GM12878 (cell line): ENCODE results near the gene SEPHS1. TPM values are rescaled to one million over a fixed set of nuclear protein-coding genes. Genes with fewer than 3 reads are reported as not detected.
"Not testable (repeated sequence)": the region's sequence is repeated elsewhere in the genome, so short reads cannot be mapped to it uniquely, and the experiment has no call there.

Experiments
- ATAC-seq: fragments of 200-7000 bp; cut with Tn5 transposase; 3 replicates; pipeline ENCODE4 v1.9.1; 2020; ENCODE audit warnings: mild to moderate bottlenecking, moderate library complexity
- BruUV-seq: library from RNA; stranded (reverse); fragments of 400-500 nt; replicated peaks from 2 replicates; lab custom pipeline; 2021; lab: Mats Ljungman, UMichigan
- CTCF ChIA-PET: fragments of 300-600 bp; sonication (Branson Sonifier 250); formaldehyde crosslinking; extraction: SDS; loops from one replicate; lab custom pipeline; 2021; ENCODE audit warnings: inconsistent platforms; lab: Yijun Ruan, JAX
- POLR2A ChIA-PET: fragments of 350-600 bp; formaldehyde crosslinking; extraction: SDS; loops from one replicate; lab custom pipeline; 2021; ENCODE audit warnings: inconsistent platforms; lab: Charles Lee
- RAD21 ChIA-PET: fragments of 300-600 bp; sonication (Branson Sonifier 250); formaldehyde crosslinking; loops from one replicate; lab custom pipeline; 2023; ENCODE audit warnings: antibody characterized with exemption; ENCODE audit not compliant: unreplicated experiment; lab: Charles Lee
- SMC1A ChIA-PET: fragments of 300-600 bp; sonication (Branson Sonifier 250); formaldehyde crosslinking; loops from one replicate; lab custom pipeline; 2023; ENCODE audit not compliant: unreplicated experiment, uncharacterized antibody; lab: Charles Lee
- DNase-seq: peaks from one replicate; pipeline ENCODE4 v3.0.0-alpha.2; 2011; ENCODE audit warnings: low read depth, low spot score
- FAIRE-seq: peaks from 3 replicates; lab custom pipeline; 2011; peaks lifted over from hg19 to GRCh38; lab: Jason Lieb, UNC
- H2AFZ ChIP-seq: 2 replicates; pipeline ENCODE4 v1.6.0; 2011; ENCODE audit warnings: low read depth, low read length, control low read depth; ENCODE audit not compliant: control insufficient read depth
- H3K27ac ChIP-seq: 2 replicates; pipeline ENCODE4 v1.5.1; 2011; ENCODE audit warnings: control low read depth; ENCODE audit not compliant: control insufficient read depth, insufficient read depth
- H3K27me3 ChIP-seq, 2 experiments: replicated peaks in 1 of 2; 2 replicates each; pipeline versions ENCODE4 v1.6.0 to v1.6.1; 2011; ENCODE audit warnings: low read length in 1 of 2; ENCODE audit not compliant: control insufficient read depth in 2 of 2, insufficient read depth in 2 of 2
- H3K36me3 ChIP-seq, 2 experiments: 2 replicates each; pipeline ENCODE4 v1.5.1; 2011; ENCODE audit warnings: low read length in 1 of 2; ENCODE audit not compliant: control insufficient read depth in 2 of 2, insufficient read depth in 2 of 2
- H3K4me1 ChIP-seq: 2 replicates; pipeline ENCODE4 v1.6.1; 2011; ENCODE audit warnings: mild to moderate bottlenecking, low read length, moderate library complexity, mixed read lengths; ENCODE audit not compliant: control insufficient read depth, insufficient read depth
- H3K4me2 ChIP-seq: 2 replicates; pipeline ENCODE4 v1.6.0; 2011; ENCODE audit warnings: control low read depth; ENCODE audit not compliant: control insufficient read depth, insufficient read depth
- H3K4me3 ChIP-seq: fragments of 200-600 bp; sonication (generic); 2 replicates; pipeline ENCODE4 v1.5.1; 2016
- H3K79me2 ChIP-seq: 2 replicates; pipeline ENCODE4 v1.6.0; 2011; ENCODE audit warnings: low read length; ENCODE audit not compliant: control insufficient read depth, insufficient read depth
- H3K9ac ChIP-seq: 2 replicates; pipeline ENCODE4 v1.8.0; 2011; ENCODE audit warnings: low read length, control low read depth, mixed read lengths; ENCODE audit not compliant: control insufficient read depth, insufficient read depth
- H3K9me3 ChIP-seq: replicated peaks from 3 replicates; pipeline ENCODE4 v1.5.1; 2011; ENCODE audit warnings: mild to moderate bottlenecking, low read length; ENCODE audit not compliant: control insufficient read depth, insufficient read depth
- H4K20me1 ChIP-seq: 2 replicates; pipeline ENCODE4 v1.6.0; 2011; ENCODE audit not compliant: control insufficient read depth, insufficient read depth
- FOXM1 ChIP-seq: IDR thresholded peaks from 2 replicates; pipeline ENCODE4 v1.6.1; 2012; ENCODE audit warnings: low read depth, mild to moderate bottlenecking, inconsistent platforms, low read length, moderate library complexity
- IRF3 ChIP-seq: fragments of 450-650 bp; IDR thresholded peaks from 2 replicates; pipeline ENCODE4 v1.6.1; 2014; ENCODE audit warnings: mild to moderate bottlenecking
- KAT2A ChIP-seq: conservative IDR thresholded peaks from 2 replicates; pipeline ENCODE4 v1.6.1; 2011; ENCODE audit warnings: low read depth, low read length; ENCODE audit not compliant: control insufficient read depth
- LARP7 ChIP-seq: fragments of 450-650 bp; IDR thresholded peaks from 2 replicates; pipeline ENCODE4 v1.6.1; 2017; ENCODE audit warnings: mild to moderate bottlenecking
- WGBS: methylation state at CpG from one replicate; pipeline ENCODE4 v1.1.6; 2016; ENCODE audit warnings: low lambda C conversion rate; ENCODE audit not compliant: insufficient replicate concordance, insufficient coverage; ENCODE audit errors: missing lambda C conversion rate; 5-methylcytosine and 5-hydroxymethylcytosine counted together
- in situ Hi-C: fragments of 300-500 bp; cut with MboI; formaldehyde crosslinking; loops from 9 replicates; pipeline ENCODE4 v1.14.3; 2018; ENCODE audit warnings: mixed read lengths
- intact Hi-C: fragments of 100-400 bp; cut with micrococcal nuclease; formaldehyde crosslinking; loops from one replicate; pipeline ENCODE4 v1.14.2; 2022; ENCODE audit not compliant: unreplicated experiment
- polyA plus RNA-seq, 11 experiments: library from polyadenylated mRNA; depleted of rRNA in 4 of 11; unstranded in 6 of 11; stranded (reverse) in 5 of 11; fragments of >200 nt; fragmentation: Nextera tagmentation in 4 of 11; fragmentation: Illumina TruSeq in 1 of 11; extraction: Ambion mirVana in 4 of 11; extraction: Trizol in 1 of 11; gene quantifications; 1 replicate in 1 of 11; 2 replicates in 10 of 11; pipeline versions ENCODE4 v1.2.1 to v1.2.3, GENCODE V29; 2011 to 2016; ENCODE audit warnings: inconsistent platforms in 2 of 11, missing spikeins in 2 of 11, low read depth in 1 of 11
- total RNA-seq, 4 experiments: library from RNA; depleted of rRNA in 3 of 4; stranded (reverse); fragments of >200 nt in 3 of 4; fragmentation: Illumina TruSeq in 1 of 4; extraction: Trizol in 1 of 4; gene quantifications; 2 replicates each; pipeline versions ENCODE4 v1.2.1 to v1.2.3, GENCODE V29; 2013 to 2021
- TF ChIP-seq, protein P1 (sequence below): fragments of 450-650 bp; IDR thresholded peaks from 2 replicates; pipeline ENCODE4 v1.6.1; 2017; ENCODE audit warnings: mild to moderate bottlenecking, moderate library complexity

SEPHS1 gene
- total and polyA plus RNA-seq, 10 of the 15 experiments (the other 5 are each of a cell fraction or from before 2014, with no cell fraction given) = 14.7 to 85.4 (median 48.5) TPM

DNA sequence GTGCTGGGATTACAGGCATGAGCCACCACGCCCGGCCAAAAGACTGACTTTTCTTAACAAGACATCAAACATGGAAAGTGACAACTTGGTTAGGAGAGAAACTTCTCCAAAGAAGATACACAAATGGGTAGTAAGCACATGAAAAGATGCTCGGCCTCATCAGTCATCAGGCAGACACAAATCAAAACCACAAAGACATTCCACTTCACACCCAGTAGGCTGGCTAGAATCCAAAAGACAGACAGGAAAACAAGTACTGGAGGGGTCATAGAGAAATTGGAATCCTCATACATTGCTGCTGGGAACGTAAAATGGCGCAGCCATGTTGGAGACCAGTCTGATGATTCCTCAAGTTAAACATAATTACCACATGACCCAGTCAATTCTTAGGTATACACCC is 16.4 kb downstream of the SEPHS1 start (continued):
- TF ChIP-seq LARP7 = no peak
- TF ChIP-seq KAT2A = no peak

GRCh38 chr10:13330980-13331379 is 17.1 kb downstream of the SEPHS1 start:
- POLR2A ChIA-PET, FAIRE-seq, H3K4me1 ChIP-seq, BruUV-seq, RAD21 ChIA-PET, H3K79me2 ChIP-seq, DNase-seq, H2AFZ ChIP-seq, H3K27me3 ChIP-seq, H3K4me2 ChIP-seq, H3K9ac ChIP-seq, intact Hi-C loops, in situ Hi-C loops, H3K4me3 ChIP-seq, H3K9me3 ChIP-seq, H4K20me1 ChIP-seq, H3K27ac ChIP-seq, ATAC-seq: not testable (repeated sequence)
- H3K36me3 ChIP-seq = peaks cover 9 to 29% of the 10 kb centered on the region in 2 experiments
- 97% methylated on average over 8 of the region's 8 CpGs for WGBS
- ChIA-PET CTCF (interaction anchor here (1.2 kb wide), 1 partner anchor 28 kb away, joined by 4 read pairs; no protein-coding TSS in a partner anchor), SMC1A (interaction anchor here (0.7 kb wide), 1 partner anchor 9 kb away, joined by 3 read pairs; no protein-coding TSS in a partner anchor)

- no peaks in the 10 kb centered on the region for H3K9me3 ChIP-seq
- H3K9ac ChIP-seq = no peak overlapping the region
- no peaks in the 10 kb centered on the region for H3K79me2 ChIP-seq
- no peak overlapping the region for H2AFZ ChIP-seq
- H4K20me1 ChIP-seq = no peaks in the 10 kb centered on the region
- no TSS peak for BruUV-seq
- ChIA-PET SMC1A (interaction anchor here (1.4 kb wide), 1 partner anchor 21 kb away, joined by 3 read pairs; no protein-coding TSS in a partner anchor), POLR2A (no interaction called here), CTCF (interaction anchor here (1.6 kb wide), 1 partner anchor 27 kb away, joined by 4 read pairs; no protein-coding TSS in a partner anchor)
- DNase-seq (no peak), ATAC-seq (no peak), FAIRE-seq (no peak)
- intact Hi-C loops = no loop called here
- H3K36me3 ChIP-seq = peaks cover 6 to 29% of the 10 kb centered on the region in 2 experiments
- no peaks in the 10 kb centered on the region for H3K27me3 ChIP-seq
- H3K4me2 ChIP-seq = no peak overlapping the region
- in situ Hi-C loops = no loop called here
- 43% methylated on average over 3 of the region's 3 CpGs for WGBS
- TF ChIP-seq, protein P1, sequence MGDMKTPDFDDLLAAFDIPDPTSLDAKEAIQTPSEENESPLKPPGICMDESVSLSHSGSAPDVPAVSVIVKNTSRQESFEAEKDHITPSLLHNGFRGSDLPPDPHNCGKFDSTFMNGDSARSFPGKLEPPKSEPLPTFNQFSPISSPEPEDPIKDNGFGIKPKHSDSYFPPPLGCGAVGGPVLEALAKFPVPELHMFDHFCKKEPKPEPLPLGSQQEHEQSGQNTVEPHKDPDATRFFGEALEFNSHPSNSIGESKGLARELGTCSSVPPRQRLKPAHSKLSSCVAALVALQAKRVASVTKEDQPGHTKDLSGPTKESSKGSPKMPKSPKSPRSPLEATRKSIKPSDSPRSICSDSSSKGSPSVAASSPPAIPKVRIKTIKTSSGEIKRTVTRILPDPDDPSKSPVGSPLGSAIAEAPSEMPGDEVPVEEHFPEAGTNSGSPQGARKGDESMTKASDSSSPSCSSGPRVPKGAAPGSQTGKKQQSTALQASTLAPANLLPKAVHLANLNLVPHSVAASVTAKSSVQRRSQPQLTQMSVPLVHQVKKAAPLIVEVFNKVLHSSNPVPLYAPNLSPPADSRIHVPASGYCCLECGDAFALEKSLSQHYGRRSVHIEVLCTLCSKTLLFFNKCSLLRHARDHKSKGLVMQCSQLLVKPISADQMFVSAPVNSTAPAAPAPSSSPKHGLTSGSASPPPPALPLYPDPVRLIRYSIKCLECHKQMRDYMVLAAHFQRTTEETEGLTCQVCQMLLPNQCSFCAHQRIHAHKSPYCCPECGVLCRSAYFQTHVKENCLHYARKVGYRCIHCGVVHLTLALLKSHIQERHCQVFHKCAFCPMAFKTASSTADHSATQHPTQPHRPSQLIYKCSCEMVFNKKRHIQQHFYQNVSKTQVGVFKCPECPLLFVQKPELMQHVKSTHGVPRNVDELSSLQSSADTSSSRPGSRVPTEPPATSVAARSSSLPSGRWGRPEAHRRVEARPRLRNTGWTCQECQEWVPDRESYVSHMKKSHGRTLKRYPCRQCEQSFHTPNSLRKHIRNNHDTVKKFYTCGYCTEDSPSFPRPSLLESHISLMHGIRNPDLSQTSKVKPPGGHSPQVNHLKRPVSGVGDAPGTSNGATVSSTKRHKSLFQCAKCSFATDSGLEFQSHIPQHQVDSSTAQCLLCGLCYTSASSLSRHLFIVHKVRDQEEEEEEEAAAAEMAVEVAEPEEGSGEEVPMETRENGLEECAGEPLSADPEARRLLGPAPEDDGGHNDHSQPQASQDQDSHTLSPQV = no peak
- TF ChIP-seq IRF3 = no peak
- no peak for TF ChIP-seq FOXM1
- TF ChIP-seq, all 136 proteins: peak for 0
- Histone ChIP-seq H3K27ac (no peak overlapping the region), H3K4me1 (no peaks in the 10 kb centered on the region), H3K4me3 (no peak overlapping the region)
- RAD21 ChIA-PET = interaction anchor here (1.0 kb wide), 1 partner anchor 21 kb away, joined by 3 read pairs; no protein-coding TSS in a partner anchor
Measured at GRCh38 chr10:13329565-13329964, 18.5 kb downstream of the SEPHS1 start.
